Measurements from ENCODE around the gene KCNK1. TPM values are rescaled to one million over a fixed set of nuclear protein-coding genes. Genes with fewer than 3 reads are reported as not detected.

The KCNK1 gene
- total and polyA plus RNA-seq, 2 of the 8 experiments (the other 6 are each of a cell fraction or from before 2014, with no cell fraction given): 11.9 to 16.5 TPM

GRCh38 chr1:233675893-233676292, 62.0 kb downstream of the KCNK1 start (continued):
- no peak for TF ChIP-seq GABPA (IDR thresholded peaks at IDR 0.05; ENCODE audit: borderline replicate concordance, insufficient read depth, low read length)
- TF ChIP-seq POLR2AphosphoS5 (IDR thresholded peaks at IDR 0.05; ENCODE audit: low read depth, low read length): no peak
- TF ChIP-seq CHD7 (IDR thresholded peaks at IDR 0.05; ENCODE audit: insufficient replicate concordance, low read length): no peak
- no peak for TF ChIP-seq BCL11A (IDR thresholded peaks at IDR 0.05; ENCODE audit: low read depth in 2 of 2, low read length in 2 of 2)
- TF ChIP-seq JUND (IDR thresholded peaks at IDR 0.05; ENCODE audit: low read length): no peak
- TF ChIP-seq RAD21 (IDR thresholded peaks at IDR 0.05 in 1 of 2, conservative IDR thresholded peaks at IDR 0.05 in 1 of 2; ENCODE audit: low read depth in 2 of 2, low read length in 2 of 2): peak; percentile 39 to 49; a peak in 3 of 4 replicates
- no peak for TF ChIP-seq FOSL1 (IDR thresholded peaks at IDR 0.05; ENCODE audit: insufficient read depth, low read depth, low read length)
- TF ChIP-seq MAFK (IDR thresholded peaks at IDR 0.05; ENCODE audit: low read depth, low read length): no peak
- TF ChIP-seq BRCA1 (IDR thresholded peaks at IDR 0.05; ENCODE audit: low read depth, low read length): no peak

Measured in H1 (cell line).